ENCODE results near the gene CCL11.

The CCL11 gene

GRCh38 chr17:34257299-34257985, 28.1 kb upstream of the CCL11 start:
- Histone ChIP-seq H3K27ac (ENCODE audit: low read depth, low read length, severe bottlenecking) (no peak overlapping the region), H3K9me3 (ENCODE audit: control insufficient read depth, low read length) (no peaks in the 10 kb centered on the region), H3K36me3 (ENCODE audit: control insufficient read depth, insufficient read depth, low read length) (no peaks in the 10 kb centered on the region), H3K4me3 (ENCODE audit: extremely low read depth, insufficient read depth, low read length, poor library complexity, severe bottlenecking) (no peak overlapping the region), H3K4me1 (ENCODE audit: control insufficient read depth, insufficient read depth, low read length, poor library complexity, severe bottlenecking) (peaks cover 42% of the 10 kb centered on the region)
- 85 to 87% methylated on average over 3 to 5 of the region's 5 CpGs for WGBS, 2 experiments (ENCODE audit: insufficient coverage in 2 of 2)

DNA sequence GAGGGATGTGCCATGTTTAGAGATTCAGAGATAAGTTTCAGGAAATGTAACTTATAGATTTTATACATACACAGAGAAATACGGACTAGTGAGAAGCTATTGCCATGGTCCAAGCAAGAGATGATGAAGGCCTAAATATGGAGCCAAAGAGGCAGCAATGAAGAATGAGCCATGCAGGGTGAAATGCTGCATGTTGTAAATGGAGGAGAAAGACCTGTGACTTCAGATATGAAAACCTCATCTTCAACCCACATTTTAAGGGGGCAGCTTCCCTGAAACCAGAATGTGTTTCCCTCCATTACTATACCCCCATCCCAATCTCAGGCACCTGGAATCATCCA, 27.6 kb upstream of the CCL11 start:
- 100% methylated on average over 1 of the region's 1 CpG; no CpG with 5 or more reads in 1 of the 2 experiments for WGBS, 2 experiments (ENCODE audit: insufficient coverage in 2 of 2)
- no peaks in the 10 kb centered on the region for H3K9me3 ChIP-seq (ENCODE audit: control insufficient read depth, low read length)

GRCh38 chr17:34259146-34259545, 26.4 kb upstream of the CCL11 start:
- Histone ChIP-seq H3K27ac (ENCODE audit: low read depth, low read length, severe bottlenecking) (no peak overlapping the region), H3K9me3 (ENCODE audit: control insufficient read depth, low read length) (no peaks in the 10 kb centered on the region), H3K4me3 (ENCODE audit: extremely low read depth, insufficient read depth, low read length, poor library complexity, severe bottlenecking) (no peak overlapping the region), H3K36me3 (ENCODE audit: control insufficient read depth, insufficient read depth, low read length) (no peaks in the 10 kb centered on the region), H3K4me1 (ENCODE audit: control insufficient read depth, insufficient read depth, low read length, poor library complexity, severe bottlenecking) (peaks cover 25% of the 10 kb centered on the region)

More for the DNA sequence above, 27.6 kb upstream of the CCL11 start:
- Histone ChIP-seq H3K27ac (ENCODE audit: low read depth, low read length, severe bottlenecking) (no peak overlapping the region), H3K4me3 (ENCODE audit: extremely low read depth, insufficient read depth, low read length, poor library complexity, severe bottlenecking) (no peak overlapping the region), H3K4me1 (ENCODE audit: control insufficient read depth, insufficient read depth, low read length, poor library complexity, severe bottlenecking) (peaks cover 36% of the 10 kb centered on the region), H3K36me3 (ENCODE audit: control insufficient read depth, insufficient read depth, low read length) (no peaks in the 10 kb centered on the region)

- Histone ChIP-seq H3K9me3 (ENCODE audit: control insufficient read depth, low read length) (no peaks in the 10 kb centered on the region), H3K27ac (ENCODE audit: low read depth, low read length, severe bottlenecking) (no peak overlapping the region), H3K4me1 (ENCODE audit: control insufficient read depth, insufficient read depth, low read length, poor library complexity, severe bottlenecking) (peaks cover 9% of the 10 kb centered on the region), H3K36me3 (ENCODE audit: control insufficient read depth, insufficient read depth, low read length) (no peaks in the 10 kb centered on the region), H3K4me3 (ENCODE audit: extremely low read depth, insufficient read depth, low read length, poor library complexity, severe bottlenecking) (no peak overlapping the region)
- WGBS, 2 experiments (ENCODE audit: insufficient coverage in 2 of 2), result 92 to 93% methylated on average over 4 of the region's 4 CpGs
These were observed 24.7 kb upstream of the CCL11 start for GRCh38 chr17:34260861-34261260.

DNA sequence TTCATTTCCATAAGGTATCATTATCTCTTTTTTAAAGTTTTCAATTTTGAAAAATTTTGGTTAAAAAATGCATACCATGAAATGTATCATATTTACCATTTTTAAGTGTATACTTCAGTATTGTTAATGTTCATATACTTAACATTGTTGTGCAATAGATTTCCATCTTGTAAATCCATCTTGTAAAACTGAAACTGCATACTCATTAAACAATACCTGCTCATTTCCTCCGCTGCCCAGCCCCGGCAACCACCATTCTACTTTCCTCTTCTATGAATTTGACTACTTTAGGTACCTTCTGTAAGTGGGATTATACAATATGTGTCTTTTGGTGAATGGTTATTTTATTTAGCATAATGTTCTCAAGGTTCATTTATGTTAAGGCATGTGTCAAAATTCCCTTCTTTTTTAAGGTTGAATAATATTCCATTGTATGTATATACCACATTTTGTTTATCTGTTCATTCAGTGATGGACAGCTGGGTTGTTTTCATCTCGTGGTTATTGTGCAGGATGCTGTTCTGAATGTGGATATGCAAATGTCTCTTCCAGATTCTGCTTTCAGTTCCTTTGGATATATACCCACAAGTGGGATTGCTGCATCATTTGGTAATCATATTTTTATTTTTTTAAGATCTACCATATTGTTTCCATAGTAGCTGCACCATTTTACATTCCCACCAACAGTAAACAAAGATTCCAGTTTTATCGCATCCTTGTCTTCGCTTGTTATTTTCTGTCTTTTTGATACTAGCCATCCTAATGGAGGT, 23.8 kb upstream of the CCL11 start:
- Histone ChIP-seq H3K9me3 (ENCODE audit: control insufficient read depth, low read length) (no peaks in the 10 kb centered on the region), H3K36me3 (ENCODE audit: control insufficient read depth, insufficient read depth, low read length) (no peaks in the 10 kb centered on the region), H3K27ac (ENCODE audit: low read depth, low read length, severe bottlenecking) (no peak overlapping the region), H3K4me1 (ENCODE audit: control insufficient read depth, insufficient read depth, low read length, poor library complexity, severe bottlenecking) (peaks cover 6% of the 10 kb centered on the region), H3K4me3 (ENCODE audit: extremely low read depth, insufficient read depth, low read length, poor library complexity, severe bottlenecking) (no peak overlapping the region)
- no CpG with 5 or more reads among the region's 5 CpGs for WGBS, 2 experiments (ENCODE audit: insufficient coverage in 2 of 2)

- WGBS, 2 experiments (ENCODE audit: insufficient coverage in 2 of 2), result 85 to 93% methylated on average over 2 of the region's 3 CpGs
- H3K27ac ChIP-seq (ENCODE audit: low read depth, low read length, severe bottlenecking), result no peak overlapping the region
- no peak overlapping the region for H3K4me3 ChIP-seq (ENCODE audit: extremely low read depth, insufficient read depth, low read length, poor library complexity, severe bottlenecking)
- no peaks in the 10 kb centered on the region for H3K4me1 ChIP-seq (ENCODE audit: control insufficient read depth, insufficient read depth, low read length, poor library complexity, severe bottlenecking)
- H3K9me3 ChIP-seq (ENCODE audit: control insufficient read depth, low read length), result no peaks in the 10 kb centered on the region
- no peaks in the 10 kb centered on the region for H3K36me3 ChIP-seq (ENCODE audit: control insufficient read depth, insufficient read depth, low read length)
These were observed 19.8 kb upstream of the CCL11 start for GRCh38 chr17:34265711-34266110.

GRCh38 chr17:34269969-34270368, 15.6 kb upstream of the CCL11 start, which contains the start of gene CCL7:
CCL7 (plus strand) TSS chr17:34270221; CDS start chr17:34270291, 70 bp downstream.
- Histone ChIP-seq H3K4me1 (ENCODE audit: control insufficient read depth, insufficient read depth, low read length, poor library complexity, severe bottlenecking) (no peaks in the 10 kb centered on the region), H3K4me3 (ENCODE audit: extremely low read depth, insufficient read depth, low read length, poor library complexity, severe bottlenecking) (no peak within 1 kb of the TSS), H3K9me3 (ENCODE audit: control insufficient read depth, low read length) (no peaks in the 10 kb centered on the region), H3K36me3 (ENCODE audit: control insufficient read depth, insufficient read depth, low read length) (no peaks in the 10 kb centered on the region), H3K27ac (ENCODE audit: low read depth, low read length, severe bottlenecking) (no peak within 1 kb of the TSS)
- 86 to 100% methylated on average over 1 of the region's 1 CpG for WGBS, 2 experiments (ENCODE audit: insufficient coverage in 2 of 2)

- Histone ChIP-seq H3K36me3 (ENCODE audit: control insufficient read depth, insufficient read depth, low read length) (no peaks in the 10 kb centered on the region), H3K27ac (ENCODE audit: low read depth, low read length, severe bottlenecking) (no peak overlapping the region), H3K4me1 (ENCODE audit: control insufficient read depth, insufficient read depth, low read length, poor library complexity, severe bottlenecking) (no peaks in the 10 kb centered on the region), H3K4me3 (ENCODE audit: extremely low read depth, insufficient read depth, low read length, poor library complexity, severe bottlenecking) (no peak overlapping the region), H3K9me3 (ENCODE audit: control insufficient read depth, low read length) (no peaks in the 10 kb centered on the region)
- no CpG with 5 or more reads among the region's 1 CpG for WGBS, 2 experiments (ENCODE audit: insufficient coverage in 2 of 2)
These were observed 9.7 kb upstream of the CCL11 start for GRCh38 chr17:34275881-34276280.

GRCh38 chr17:34276826-34277225, 8.7 kb upstream of the CCL11 start:
- Histone ChIP-seq H3K9me3 (ENCODE audit: control insufficient read depth, low read length) (no peaks in the 10 kb centered on the region), H3K27ac (ENCODE audit: low read depth, low read length, severe bottlenecking) (no peak overlapping the region), H3K4me1 (ENCODE audit: control insufficient read depth, insufficient read depth, low read length, poor library complexity, severe bottlenecking) (no peaks in the 10 kb centered on the region), H3K36me3 (ENCODE audit: control insufficient read depth, insufficient read depth, low read length) (no peaks in the 10 kb centered on the region), H3K4me3 (ENCODE audit: extremely low read depth, insufficient read depth, low read length, poor library complexity, severe bottlenecking) (no peak overlapping the region)
- WGBS, 2 experiments (ENCODE audit: insufficient coverage in 2 of 2), result 85 to 96% methylated on average over 3 of the region's 4 CpGs

DNA sequence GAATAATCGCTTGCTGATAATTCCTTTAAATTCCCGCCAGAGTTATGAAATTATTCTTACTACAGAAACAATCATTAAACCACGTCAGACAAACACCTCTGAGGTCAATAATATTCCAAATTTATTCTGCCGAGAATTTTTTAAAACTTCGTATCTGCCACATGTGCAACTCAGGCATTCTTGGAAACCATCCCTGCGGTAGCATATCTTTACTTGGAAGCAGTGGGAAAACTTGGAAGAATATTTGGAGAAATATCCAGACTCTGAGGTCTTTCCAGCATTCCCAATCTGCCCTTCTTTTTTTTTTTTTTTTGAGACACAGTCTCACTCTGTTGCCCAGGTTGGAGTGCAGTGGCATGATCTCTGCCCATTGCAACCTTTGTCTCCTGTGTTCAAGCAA, 2.0 kb upstream of the CCL11 start:
- H3K4me3 ChIP-seq (ENCODE audit: extremely low read depth, insufficient read depth, low read length, poor library complexity, severe bottlenecking), result no peak overlapping the region
- H3K27ac ChIP-seq (ENCODE audit: low read depth, low read length, severe bottlenecking), result no peak overlapping the region
- no peaks in the 10 kb centered on the region for H3K36me3 ChIP-seq (ENCODE audit: control insufficient read depth, insufficient read depth, low read length)
- H3K9me3 ChIP-seq (ENCODE audit: control insufficient read depth, low read length), result no peaks in the 10 kb centered on the region
- 85 to 93% methylated on average over 3 to 5 of the region's 6 CpGs for WGBS, 2 experiments (ENCODE audit: insufficient coverage in 2 of 2)
- H3K4me1 ChIP-seq (ENCODE audit: control insufficient read depth, insufficient read depth, low read length, poor library complexity, severe bottlenecking), result no peaks in the 10 kb centered on the region

GRCh38 chr17:34287875-34288274, 2.3 kb downstream of the CCL11 start:
- no peaks in the 10 kb centered on the region for H3K4me1 ChIP-seq (ENCODE audit: control insufficient read depth, insufficient read depth, low read length, poor library complexity, severe bottlenecking)
- H3K27ac ChIP-seq (ENCODE audit: low read depth, low read length, severe bottlenecking), result no peak overlapping the region
- no peaks in the 10 kb centered on the region for H3K9me3 ChIP-seq (ENCODE audit: control insufficient read depth, low read length)
- H3K36me3 ChIP-seq (ENCODE audit: control insufficient read depth, insufficient read depth, low read length), result no peaks in the 10 kb centered on the region
- H3K4me3 ChIP-seq (ENCODE audit: extremely low read depth, insufficient read depth, low read length, poor library complexity, severe bottlenecking), result no peak overlapping the region
- 100% methylated on average over 1 of the region's 2 CpGs; no CpG with 5 or more reads in 1 of the 2 experiments for WGBS, 2 experiments (ENCODE audit: insufficient coverage in 2 of 2)

All from mesodermal cell (in vitro differentiated cells).